Measurements from ENCODE around the gene GLRX3. TPM values are rescaled to one million over a fixed set of nuclear protein-coding genes. Genes with fewer than 3 reads are reported as not detected.

GLRX3 gene
- polyA plus RNA-seq, 1 experiment, result 126 TPM

- no peaks in the 10 kb centered on the region for H3K27me3 ChIP-seq (ENCODE audit: control insufficient read depth, insufficient read depth, low read length)
- DNase-seq (ENCODE audit: low read depth, low spot score), result no peak
- no peak for TF ChIP-seq CTCF (IDR thresholded peaks at IDR 0.05; ENCODE audit: low read depth, low read length)
- peaks cover 69% of the 10 kb centered on the region for H3K9me3 ChIP-seq (ENCODE audit: control insufficient read depth, insufficient read depth, low read length)
- H3K4me3 ChIP-seq (ENCODE audit: low read depth, low read length), result no peak overlapping the region
- POLR2A ChIA-PET, result no interaction called here
- CTCF ChIA-PET, result no interaction called here
- H3K27ac ChIP-seq (ENCODE audit: low read depth, low read length), result no peak overlapping the region
These were observed 79.7 kb downstream of the GLRX3 start for GRCh38 chr10:130215931-130216231.

GRCh38 chr10:130218181-130218641, 82.0 kb downstream of the GLRX3 start:
- Histone ChIP-seq H3K27me3 (ENCODE audit: control insufficient read depth, insufficient read depth, low read length) (no peaks in the 10 kb centered on the region), H3K9me3 (ENCODE audit: control insufficient read depth, insufficient read depth, low read length) (peaks cover 68% of the 10 kb centered on the region), H3K27ac (ENCODE audit: low read depth, low read length) (no peak overlapping the region), H3K4me3 (ENCODE audit: low read depth, low read length) (no peak overlapping the region)
- POLR2A ChIA-PET, result no interaction called here
- TF ChIP-seq CTCF (IDR thresholded peaks at IDR 0.05; ENCODE audit: low read depth, low read length), result no peak
- no peak for DNase-seq (ENCODE audit: low read depth, low spot score)
- CTCF ChIA-PET, result no interaction called here

GRCh38 chr10:130218936-130219335, 82.7 kb downstream of the GLRX3 start:
- Histone ChIP-seq H3K27me3 (ENCODE audit: control insufficient read depth, insufficient read depth, low read length) (no peaks in the 10 kb centered on the region), H3K9me3 (ENCODE audit: control insufficient read depth, insufficient read depth, low read length) (peaks cover 60% of the 10 kb centered on the region), H3K4me3 (ENCODE audit: low read depth, low read length) (no peak overlapping the region), H3K27ac (ENCODE audit: low read depth, low read length) (no peak overlapping the region)
- POLR2A ChIA-PET, result no interaction called here
- no peak for TF ChIP-seq CTCF (IDR thresholded peaks at IDR 0.05; ENCODE audit: low read depth, low read length)
- CTCF ChIA-PET, result no interaction called here
- no peak for DNase-seq (ENCODE audit: low read depth, low spot score)

GRCh38 chr10:130220251-130221185, 84.3 kb downstream of the GLRX3 start:
- Histone ChIP-seq H3K9me3 (ENCODE audit: control insufficient read depth, insufficient read depth, low read length) (peaks cover 50% of the 10 kb centered on the region), H3K4me3 (ENCODE audit: low read depth, low read length) (no peak overlapping the region), H3K27ac (ENCODE audit: low read depth, low read length) (no peak overlapping the region), H3K27me3 (ENCODE audit: control insufficient read depth, insufficient read depth, low read length) (no peaks in the 10 kb centered on the region)
- ChIA-PET CTCF (no interaction called here), POLR2A (no interaction called here)
- TF ChIP-seq CTCF (IDR thresholded peaks at IDR 0.05; ENCODE audit: low read depth, low read length), result no peak
- no peak for DNase-seq (ENCODE audit: low read depth, low spot score)

- TF ChIP-seq CTCF (IDR thresholded peaks at IDR 0.05; ENCODE audit: low read depth, low read length), result no peak
- Histone ChIP-seq H3K27ac (ENCODE audit: low read depth, low read length) (no peak overlapping the region), H3K27me3 (ENCODE audit: control insufficient read depth, insufficient read depth, low read length) (no peaks in the 10 kb centered on the region), H3K4me3 (ENCODE audit: low read depth, low read length) (no peak overlapping the region), H3K9me3 (ENCODE audit: control insufficient read depth, insufficient read depth, low read length) (peaks cover 59% of the 10 kb centered on the region)
- CTCF ChIA-PET, result no interaction called here
- POLR2A ChIA-PET, result no interaction called here
- no peak for DNase-seq (ENCODE audit: low read depth, low spot score)
These were observed 85.5 kb downstream of the GLRX3 start for GRCh38 chr10:130221456-130222375.
